ENCODE data around the gene STAG1.

DNA sequence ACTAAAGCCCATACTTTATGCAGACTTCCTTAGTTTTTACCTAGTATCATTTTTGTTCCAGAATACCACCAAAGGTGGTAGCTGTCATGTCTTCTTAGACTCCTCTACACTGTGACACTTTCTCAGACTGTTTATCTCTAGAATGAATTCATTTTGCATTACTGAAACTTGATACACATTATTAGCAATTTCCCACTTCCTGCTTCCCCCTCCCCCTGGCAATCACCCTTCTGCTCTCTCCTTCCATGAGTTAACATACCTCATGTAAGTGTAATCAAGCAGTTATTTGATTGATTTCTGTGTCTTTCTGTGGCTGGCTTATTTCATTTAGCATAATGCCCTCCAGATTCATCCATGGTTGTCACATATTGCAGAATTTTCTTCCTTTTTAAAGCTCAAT, 204.9 kb downstream of the STAG1 start:
- TF ChIP-seq, protein P1, sequence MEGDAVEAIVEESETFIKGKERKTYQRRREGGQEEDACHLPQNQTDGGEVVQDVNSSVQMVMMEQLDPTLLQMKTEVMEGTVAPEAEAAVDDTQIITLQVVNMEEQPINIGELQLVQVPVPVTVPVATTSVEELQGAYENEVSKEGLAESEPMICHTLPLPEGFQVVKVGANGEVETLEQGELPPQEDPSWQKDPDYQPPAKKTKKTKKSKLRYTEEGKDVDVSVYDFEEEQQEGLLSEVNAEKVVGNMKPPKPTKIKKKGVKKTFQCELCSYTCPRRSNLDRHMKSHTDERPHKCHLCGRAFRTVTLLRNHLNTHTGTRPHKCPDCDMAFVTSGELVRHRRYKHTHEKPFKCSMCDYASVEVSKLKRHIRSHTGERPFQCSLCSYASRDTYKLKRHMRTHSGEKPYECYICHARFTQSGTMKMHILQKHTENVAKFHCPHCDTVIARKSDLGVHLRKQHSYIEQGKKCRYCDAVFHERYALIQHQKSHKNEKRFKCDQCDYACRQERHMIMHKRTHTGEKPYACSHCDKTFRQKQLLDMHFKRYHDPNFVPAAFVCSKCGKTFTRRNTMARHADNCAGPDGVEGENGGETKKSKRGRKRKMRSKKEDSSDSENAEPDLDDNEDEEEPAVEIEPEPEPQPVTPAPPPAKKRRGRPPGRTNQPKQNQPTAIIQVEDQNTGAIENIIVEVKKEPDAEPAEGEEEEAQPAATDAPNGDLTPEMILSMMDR (IDR thresholded peaks at IDR 0.05) = no peak
- TF ChIP-seq POLR2A (IDR thresholded peaks at IDR 0.05) = no peak
- TF ChIP-seq EP300 (IDR thresholded peaks at IDR 0.05) = no peak

Measured in tibial nerve (tissue), 4 donors.